Pancreas (tissue), 10 donors: ENCODE measurements around the gene NINL. TPM values are rescaled to one million over a fixed set of nuclear protein-coding genes. Genes with fewer than 3 reads are reported as not detected.

Source experiments
- ATAC-seq, 4 donors: fragments of 200-7000 bp; cut with Tn5 transposase; one replicate each; pipeline versions ENCODE4 v1.8.0 to v1.9.1; 2020; ENCODE audit warnings: mild to moderate bottlenecking in 4 of 4, moderate library complexity in 4 of 4
- DNase-seq, 6 donors: peaks; one replicate each; pipeline ENCODE4 v3.0.0-alpha.2; 2020
- FAIRE-seq: peaks from 2 replicates; lab custom pipeline; 2012; peaks lifted over from hg19 to GRCh38; lab: Jason Lieb, UNC
- H3K27ac ChIP-seq, 4 donors: fragments of 200-600 bp; sonication (generic); 1 replicate in 3 of 4; 2 replicates in 1 of 4; pipeline versions ENCODE4 v1.5.0 to v1.8.0; 2020
- H3K27me3 ChIP-seq, 4 donors: fragments of 200-600 bp; one replicate each; pipeline ENCODE4 v1.8.0; 2021
- H3K36me3 ChIP-seq, 3 donors: fragments of 200-600 bp; sonication (generic) in 1 of 3; one replicate each; pipeline versions ENCODE4 v1.5.0 to v1.8.0; 2020 to 2021
- H3K4me1 ChIP-seq, 3 donors: fragments of 200-600 bp; one replicate each; pipeline ENCODE4 v1.8.0; 2021
- H3K4me3 ChIP-seq, 4 donors: fragments of 200-600 bp; sonication (generic) in 2 of 4; one replicate each; pipeline versions ENCODE4 v1.5.0 to v1.8.0; 2020 to 2021
- H3K9me3 ChIP-seq, 4 donors: fragments of 200-600 bp; one replicate each; pipeline ENCODE4 v1.8.0; 2021
- CTCF ChIP-seq, 4 donors: fragments of 200-600 bp; sonication (generic) in 3 of 4; IDR thresholded peaks; one replicate each; pipeline versions ENCODE4 v1.5.0 to v1.8.0; 2021; ENCODE audit warnings: antibody characterized with exemption in 4 of 4
- WGBS, 2 donors: extraction: QIAGEN DNeasy Blood & Tissue Kit; methylation state at CpG; one replicate each; pipeline ENCODE4 v1.1.7; 2013; 5-methylcytosine and 5-hydroxymethylcytosine counted together
- intact Hi-C, 3 donors: fragments of 100-400 bp; cut with DNase I; formaldehyde crosslinking; loops; one replicate each; pipeline versions ENCODE4 v1.11.1 to v1.14.2; 2022
- polyA plus RNA-seq, 2 donors: library from polyadenylated mRNA; stranded (reverse); fragments of 200-250 nt; gene quantifications; one replicate each; pipeline ENCODE4 v1.2.3, GENCODE V29; 2013
- total RNA-seq, 6 donors: library from RNA; stranded (reverse); fragmentation: NEBNext Ultra II Directional in 4 of 6; extraction: Animal tissue kit (Norgen Biotek cat#: 25700) in 4 of 6; gene quantifications; one replicate each; pipeline versions ENCODE4 v1.2.1 to v1.2.4, GENCODE V29; 2021 to 2023
- donor health status: healthy with polysubstance abuse.
- donor health status: DM: no; HTN: no; CAD: no; lungs with moderate emphysema.
- donor health status: DM: no; HTN: no; CAD: no.
- donor health status: control.
- donor health status: control.
- donor health status: Bipolar disorder and iron deficiency.
- donor health status: DM: yes; HTN: yes; CAD: no.
- donor health status: DM: no; HTN: no; CAD: no.
- donor health status: DM: no; HTN: no; CAD: no.
- donor health status: DM: yes; HTN: yes; CAD: no.

Gene NINL
- total and polyA plus RNA-seq, 8 donors, result 5.1 to 19.4 (median 6.5) TPM

GRCh38 chr20:25484224-25484846 is 101.0 kb downstream of the NINL start:
- no peak for FAIRE-seq
- DNase-seq, result no peak
- H3K4me1 ChIP-seq, result no peaks in the 10 kb centered on the region
- H3K27ac ChIP-seq, result no peak overlapping the region
- H3K9me3 ChIP-seq, result no peaks in the 10 kb centered on the region
- 90 to 92% methylated on average over 9 of the region's 9 CpGs for WGBS, 2 donors
- no peak for TF ChIP-seq CTCF (IDR thresholded peaks at IDR 0.05)
- H3K36me3 ChIP-seq, result peaks cover 0 to 2% (median 0%) of the 10 kb centered on the region in 3 donors
- no peaks in the 10 kb centered on the region for H3K27me3 ChIP-seq
- no peak overlapping the region for H3K4me3 ChIP-seq
- ATAC-seq, result no peak
- intact Hi-C loops, result no loop called here

GRCh38 chr20:25483431-25484132 is 101.7 kb downstream of the NINL start:
- DNase-seq, result no peak
- Histone ChIP-seq H3K36me3 (peaks cover 0 to 4% (median 2%) of the 10 kb centered on the region in 3 donors), H3K27ac (no peak overlapping the region), H3K4me3 (no peak overlapping the region), H3K27me3 (no peaks in the 10 kb centered on the region), H3K9me3 (no peaks in the 10 kb centered on the region), H3K4me1 (no peaks in the 10 kb centered on the region)
- 87 to 90% methylated on average over 14 of the region's 14 CpGs for WGBS, 2 donors
- intact Hi-C loops, result no loop called here
- no peak for ATAC-seq
- no peak for TF ChIP-seq CTCF (IDR thresholded peaks at IDR 0.05)
- FAIRE-seq, result no peak

GRCh38 chr20:25481918-25482253 is 103.4 kb downstream of the NINL start:
- Histone ChIP-seq H3K27ac (no peak overlapping the region), H3K9me3 (no peaks in the 10 kb centered on the region), H3K27me3 (no peaks in the 10 kb centered on the region), H3K4me1 (no peaks in the 10 kb centered on the region), H3K36me3 (peaks cover 0 to 6% (median 2%) of the 10 kb centered on the region in 3 donors), H3K4me3 (no peak overlapping the region)
- no peak for DNase-seq
- no peak for FAIRE-seq
- intact Hi-C loops, result no loop called here
- TF ChIP-seq CTCF (IDR thresholded peaks at IDR 0.05), result no peak
- 90 to 93% methylated on average over 12 of the region's 12 CpGs for WGBS, 2 donors
- no peak for ATAC-seq

GRCh38 chr20:25481235-25481917 is 104.0 kb downstream of the NINL start:
- ATAC-seq (no peak), FAIRE-seq (no peak), DNase-seq (no peak)
- peaks cover 0 to 10% (median 2%) of the 10 kb centered on the region in 3 donors for H3K36me3 ChIP-seq
- no peaks in the 10 kb centered on the region for H3K9me3 ChIP-seq
- WGBS, 2 donors, result 91 to 94% methylated on average over 11 of the region's 11 CpGs
- H3K4me1 ChIP-seq, result no peaks in the 10 kb centered on the region
- no peak overlapping the region for H3K4me3 ChIP-seq
- intact Hi-C loops, result no loop called here
- H3K27me3 ChIP-seq, result no peaks in the 10 kb centered on the region
- no peak overlapping the region for H3K27ac ChIP-seq
- TF ChIP-seq CTCF (IDR thresholded peaks at IDR 0.05), result no peak
